Measurements from ENCODE around the gene PRMT7. TPM values are rescaled to one million over a fixed set of nuclear protein-coding genes. Genes with fewer than 3 reads are reported as not detected.

PRMT7 gene
- total RNA-seq, 1 donor from 2014 or later, result 32.9 TPM

DNA sequence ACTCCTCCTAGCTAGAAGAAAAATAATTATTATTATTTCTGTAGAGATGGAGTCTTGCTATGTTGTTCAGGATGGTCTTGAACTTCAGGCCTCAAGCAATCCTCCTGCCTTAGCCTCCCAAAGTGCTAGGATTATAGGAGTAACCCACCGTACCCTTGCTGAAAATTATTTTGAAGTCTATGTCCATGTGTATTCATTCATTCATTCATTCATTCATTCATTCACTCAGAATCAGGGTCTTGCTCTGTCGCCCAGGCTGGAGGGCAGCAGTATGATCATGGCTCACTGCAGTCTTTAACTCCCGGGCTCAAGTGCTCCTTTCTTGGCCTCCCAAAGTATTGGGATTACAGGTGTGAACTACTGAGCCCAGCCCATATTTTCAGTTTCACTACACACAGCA lies 4.2 kb upstream of the PRMT7 start:
- no peak for DNase-seq (ENCODE audit: low read depth, low spot score)

DNA sequence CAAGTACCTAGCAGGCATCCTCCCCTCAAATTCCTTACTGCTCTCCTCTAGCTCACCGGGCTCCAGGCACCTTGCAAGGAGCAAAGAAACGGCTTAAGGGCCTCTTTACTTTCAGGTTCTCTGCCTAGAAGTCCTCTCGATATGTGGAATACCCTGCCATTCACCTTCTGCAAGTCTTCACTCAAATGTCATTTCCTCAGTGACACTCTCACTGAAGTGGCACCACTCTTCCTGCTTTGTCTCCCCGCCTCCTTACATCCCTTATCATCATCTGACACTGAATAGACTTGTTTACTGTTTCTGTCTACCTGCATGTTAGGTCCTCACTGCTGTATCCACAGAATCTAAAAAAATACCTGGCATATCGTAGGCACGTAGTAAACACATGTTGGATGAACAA lies 1.0 kb upstream of the PRMT7 start:
- no peak for DNase-seq (ENCODE audit: low read depth, low spot score)

DNA sequence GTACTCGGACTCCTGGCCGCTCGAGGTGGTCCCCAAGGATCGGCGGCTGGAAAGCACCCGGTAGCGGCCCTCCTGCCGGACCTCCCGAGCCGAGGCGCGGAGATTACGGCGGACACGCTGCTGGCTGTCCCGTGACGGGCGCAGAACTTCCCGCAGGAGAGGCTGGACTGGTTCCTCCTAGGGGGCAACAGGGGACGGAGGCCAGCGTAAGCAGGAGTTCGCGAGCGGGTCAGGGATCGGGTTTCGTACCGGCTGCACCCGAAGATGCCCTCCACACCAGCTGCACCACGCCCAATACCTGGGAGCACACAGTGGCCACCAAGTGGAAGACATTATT lies 414 bp upstream of the PRMT7 start:
- DNase-seq (ENCODE audit: low read depth, low spot score), result no peak

DNA sequence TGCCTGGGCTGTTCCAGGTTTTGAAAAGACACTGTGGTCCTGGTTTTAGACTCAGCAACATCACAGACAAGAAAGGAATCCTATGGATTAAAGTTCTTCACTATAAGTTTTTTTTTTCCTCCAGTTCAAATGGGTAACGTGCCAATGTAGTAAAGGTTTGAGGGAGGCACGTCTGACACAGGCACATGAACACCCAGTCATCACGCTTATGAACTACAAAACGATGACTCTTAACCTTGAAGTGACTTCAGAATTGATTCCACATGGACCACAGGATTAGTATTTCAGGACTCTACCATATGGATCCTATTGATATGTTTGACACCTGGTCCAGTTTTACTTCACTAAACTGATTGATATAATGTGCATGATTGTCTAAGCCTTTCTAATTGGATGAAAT lies 2.3 kb downstream of the PRMT7 start:
- no peak for DNase-seq (ENCODE audit: low read depth, low spot score)

DNA sequence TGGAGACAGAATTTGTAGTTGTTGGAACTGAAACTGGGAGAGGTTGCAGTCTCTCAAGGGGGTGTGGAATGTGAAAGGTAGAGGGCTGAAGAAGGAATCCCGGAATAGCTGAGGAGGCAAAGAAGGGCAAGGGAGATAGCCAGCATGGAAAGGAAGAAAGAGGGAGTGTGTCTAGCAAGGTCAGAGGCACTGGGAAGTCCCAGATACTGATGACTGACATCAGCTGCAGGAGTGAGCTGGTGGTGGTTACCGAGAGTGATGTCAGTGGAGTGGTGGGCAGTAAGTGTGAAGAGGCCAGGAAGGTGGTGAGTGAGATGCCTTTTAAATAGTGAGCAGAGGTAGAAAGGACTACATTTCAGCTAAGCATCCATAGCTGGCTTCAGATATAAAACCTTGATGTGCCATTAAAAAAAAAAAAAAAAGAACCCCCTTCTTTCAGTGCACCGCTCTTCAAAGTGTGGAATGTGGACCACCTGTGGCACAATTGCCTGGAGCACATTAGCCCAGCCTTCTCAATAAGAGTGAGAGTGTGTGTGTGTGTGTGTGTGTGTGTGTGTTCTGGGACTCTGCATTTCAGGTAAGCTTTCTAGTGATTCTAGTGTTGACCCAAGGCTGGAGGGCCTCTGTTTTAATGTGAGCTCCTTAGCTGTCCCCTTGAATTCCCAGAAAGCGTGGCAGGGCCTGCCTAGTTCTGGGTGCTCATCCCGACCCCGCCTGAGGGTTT lies 8.5 kb downstream of the PRMT7 start:
- no peak for DNase-seq (ENCODE audit: low read depth, low spot score)

DNA sequence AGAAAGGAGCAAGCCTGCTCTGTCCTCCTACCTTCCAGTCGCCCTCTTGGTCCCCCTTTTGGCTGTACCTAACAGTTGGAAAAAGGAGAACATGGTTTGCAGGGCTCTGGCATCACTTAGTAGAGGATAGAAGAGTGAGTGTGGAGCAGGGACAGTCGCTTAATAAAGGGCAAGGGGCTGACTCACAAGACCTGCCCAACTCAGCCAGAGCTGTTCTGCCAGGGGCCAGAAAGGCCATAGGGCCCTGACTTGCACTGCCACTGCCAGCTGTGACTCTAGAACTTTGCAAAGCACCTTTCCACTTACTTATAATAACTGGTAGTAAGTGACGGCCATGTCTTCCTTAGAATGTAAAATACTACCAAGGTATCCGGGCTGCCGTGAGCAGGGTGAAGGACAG lies 13.5 kb downstream of the PRMT7 start:
- DNase-seq (ENCODE audit: low read depth, low spot score), result no peak

DNA sequence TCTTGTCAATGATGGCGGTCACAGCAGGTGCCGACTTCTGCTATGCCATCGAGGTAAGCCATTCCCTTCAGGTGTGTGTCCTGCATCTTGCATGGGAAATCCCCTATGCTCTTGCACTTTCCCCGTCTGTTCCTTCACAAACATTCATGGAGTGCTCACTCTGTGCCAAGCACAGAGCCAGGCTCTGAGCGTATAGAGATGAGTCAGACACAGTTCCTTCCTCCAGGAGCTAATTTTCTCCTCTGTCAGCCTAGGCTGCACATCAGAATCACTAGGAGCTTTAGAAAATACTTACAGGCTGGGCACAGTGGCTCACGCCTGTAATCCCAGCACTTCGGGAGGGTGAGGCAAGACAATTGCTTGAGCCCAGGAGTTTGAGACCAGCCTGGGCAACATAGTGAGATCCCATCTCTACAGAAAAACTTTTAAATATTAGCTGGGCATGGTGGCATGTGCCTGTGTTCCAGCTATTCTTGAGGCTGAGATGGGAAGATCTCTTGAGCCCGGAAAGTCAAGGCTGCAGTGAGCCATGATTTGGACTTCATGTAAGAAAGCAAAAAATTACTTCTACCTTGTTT lies 14.1 kb downstream of the PRMT7 start:
- peak; percentile 30 for DNase-seq (ENCODE audit: low read depth, low spot score)

DNA sequence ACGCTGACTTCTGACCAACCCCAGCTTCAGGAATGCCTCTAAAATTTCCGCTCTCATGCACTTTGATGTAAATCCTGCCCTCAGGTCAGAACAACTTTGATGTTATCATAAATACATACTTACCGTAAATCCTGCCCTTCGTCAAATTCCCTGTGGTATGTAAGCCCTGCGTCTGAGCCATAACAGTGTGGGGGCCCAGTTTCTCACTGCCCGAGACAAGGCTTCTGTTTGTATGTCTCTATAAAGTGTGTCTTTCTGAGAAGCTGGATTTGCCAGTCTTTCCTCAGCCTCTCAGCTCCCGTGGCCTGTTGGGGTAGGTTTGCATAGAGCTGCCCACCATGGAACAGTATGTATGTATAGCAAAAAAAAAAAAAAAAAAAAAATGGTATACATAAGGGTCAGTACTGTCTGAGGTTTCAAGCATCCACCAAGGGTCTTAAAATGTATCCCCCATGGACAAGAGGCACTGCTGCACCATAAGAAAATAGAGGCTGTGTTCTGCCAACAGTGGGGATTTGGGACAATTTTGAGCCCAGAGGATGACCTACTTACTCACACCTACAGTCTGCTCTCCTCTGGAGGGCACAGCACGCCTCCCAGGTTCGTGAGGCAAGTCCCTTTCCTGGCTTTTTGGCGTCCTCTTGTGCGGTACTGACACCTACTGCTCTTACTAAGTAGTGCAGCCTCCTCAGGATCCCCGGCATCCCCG lies 17.5 kb downstream of the PRMT7 start:
- peak; percentile 63 for DNase-seq (ENCODE audit: low read depth, low spot score)

DNA sequence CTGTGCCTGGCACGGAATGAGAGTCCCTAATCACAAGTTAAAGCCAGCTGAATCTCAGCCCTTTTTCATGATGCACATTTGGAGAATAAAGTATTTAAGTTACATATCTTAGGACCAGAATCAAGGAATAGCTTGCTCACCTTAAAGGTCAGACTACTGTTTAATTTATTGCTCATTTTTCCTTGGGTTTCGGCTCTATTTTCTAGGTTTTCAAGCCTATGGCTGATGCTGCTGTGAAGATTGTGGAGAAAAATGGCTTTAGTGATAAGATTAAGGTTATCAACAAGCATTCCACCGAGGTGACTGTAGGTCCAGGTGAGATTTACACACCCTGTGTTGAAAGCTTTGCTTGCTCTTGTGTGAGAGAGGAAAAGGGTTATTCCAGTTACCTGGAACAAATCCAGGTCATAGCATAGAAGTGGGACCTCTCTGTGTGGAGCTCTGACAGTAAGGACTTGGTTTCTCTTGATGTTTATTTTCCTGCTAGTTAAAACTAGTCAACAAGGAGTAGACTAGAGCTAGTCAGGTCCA lies 18.1 kb downstream of the PRMT7 start:
- no peak for DNase-seq (ENCODE audit: low read depth, low spot score)

DNA sequence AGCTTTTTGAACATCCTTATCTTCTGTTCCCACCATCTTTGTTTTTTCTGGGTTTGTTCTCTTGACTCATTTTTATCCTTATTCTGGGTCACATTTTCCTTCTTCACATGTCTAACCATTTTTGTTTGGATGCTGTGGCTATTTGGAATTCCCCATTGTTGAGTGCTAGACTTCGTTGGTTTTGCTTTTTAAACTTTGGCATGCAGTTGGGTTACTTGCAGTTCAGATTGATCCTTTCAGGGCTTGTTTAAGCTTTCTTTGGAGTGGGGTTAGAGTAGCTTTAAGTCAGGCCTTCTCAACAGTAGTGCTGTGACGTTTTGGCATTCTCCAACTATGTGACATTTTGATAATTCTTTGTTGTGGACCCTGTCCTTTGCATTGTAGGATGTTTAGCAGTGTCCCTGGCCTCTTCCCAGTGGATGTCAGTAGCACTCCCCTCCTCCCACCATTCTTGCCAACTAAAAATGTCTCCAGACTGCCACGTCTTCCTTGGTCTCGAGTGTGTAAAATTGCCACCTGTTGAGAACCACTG lies 21.1 kb downstream of the PRMT7 start:
- DNase-seq (ENCODE audit: low read depth, low spot score), result no peak

DNA sequence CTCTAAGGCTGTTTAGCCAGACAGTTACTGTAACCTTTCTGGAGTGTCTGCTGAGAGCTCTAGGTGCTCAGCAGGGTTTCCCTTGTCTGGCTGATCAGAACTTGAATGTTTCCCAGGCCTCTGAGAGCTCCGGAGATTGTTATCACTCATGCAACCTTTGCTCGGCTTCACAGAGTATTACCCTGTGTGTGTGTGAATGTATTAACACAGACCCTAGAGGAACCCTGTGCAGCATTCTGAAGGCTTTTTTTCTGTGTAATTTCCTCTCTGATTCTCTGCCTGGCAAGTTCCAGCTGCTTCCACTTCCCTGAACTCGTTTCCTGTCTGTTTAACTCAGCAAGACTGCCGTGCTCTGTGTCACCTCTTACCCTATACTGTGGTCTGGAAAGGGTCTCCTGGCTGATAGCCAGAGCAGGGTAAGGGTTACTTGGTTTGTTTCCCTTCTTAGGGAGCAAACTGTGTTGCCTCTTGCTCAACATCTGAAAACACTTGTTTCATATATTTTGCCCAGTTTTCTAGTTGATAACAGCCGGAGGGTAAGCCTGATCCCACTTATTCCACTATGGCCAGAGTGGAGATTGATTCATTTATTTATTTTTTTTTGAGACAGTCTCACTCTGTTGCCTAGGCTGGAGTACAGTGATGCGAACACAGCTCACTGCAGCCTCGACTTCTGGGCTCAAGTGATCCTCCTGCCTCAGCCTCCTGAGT lies 21.7 kb downstream of the PRMT7 start:
- DNase-seq (ENCODE audit: low read depth, low spot score), result peak; percentile 94

DNA sequence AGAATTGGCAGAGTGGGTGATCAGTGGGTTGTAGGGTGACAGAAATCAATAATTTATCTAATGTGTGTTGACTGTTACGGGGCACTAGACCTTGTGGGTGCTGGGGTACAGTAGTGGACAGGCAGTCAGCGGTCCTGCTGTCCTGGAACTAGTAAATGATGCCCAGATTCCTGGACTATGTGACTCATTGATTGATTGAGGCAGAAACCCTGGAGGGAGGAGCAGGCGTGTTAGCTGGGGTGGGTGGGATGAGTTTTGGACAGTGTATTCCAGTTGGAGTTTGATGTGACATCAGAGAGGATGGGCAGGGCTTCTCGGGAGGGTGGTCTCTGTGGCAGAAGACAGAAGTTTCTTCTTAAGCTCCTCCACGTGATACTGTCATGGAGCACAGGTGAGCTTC lies 24.4 kb downstream of the PRMT7 start:
- no peak for DNase-seq (ENCODE audit: low read depth, low spot score)

DNA sequence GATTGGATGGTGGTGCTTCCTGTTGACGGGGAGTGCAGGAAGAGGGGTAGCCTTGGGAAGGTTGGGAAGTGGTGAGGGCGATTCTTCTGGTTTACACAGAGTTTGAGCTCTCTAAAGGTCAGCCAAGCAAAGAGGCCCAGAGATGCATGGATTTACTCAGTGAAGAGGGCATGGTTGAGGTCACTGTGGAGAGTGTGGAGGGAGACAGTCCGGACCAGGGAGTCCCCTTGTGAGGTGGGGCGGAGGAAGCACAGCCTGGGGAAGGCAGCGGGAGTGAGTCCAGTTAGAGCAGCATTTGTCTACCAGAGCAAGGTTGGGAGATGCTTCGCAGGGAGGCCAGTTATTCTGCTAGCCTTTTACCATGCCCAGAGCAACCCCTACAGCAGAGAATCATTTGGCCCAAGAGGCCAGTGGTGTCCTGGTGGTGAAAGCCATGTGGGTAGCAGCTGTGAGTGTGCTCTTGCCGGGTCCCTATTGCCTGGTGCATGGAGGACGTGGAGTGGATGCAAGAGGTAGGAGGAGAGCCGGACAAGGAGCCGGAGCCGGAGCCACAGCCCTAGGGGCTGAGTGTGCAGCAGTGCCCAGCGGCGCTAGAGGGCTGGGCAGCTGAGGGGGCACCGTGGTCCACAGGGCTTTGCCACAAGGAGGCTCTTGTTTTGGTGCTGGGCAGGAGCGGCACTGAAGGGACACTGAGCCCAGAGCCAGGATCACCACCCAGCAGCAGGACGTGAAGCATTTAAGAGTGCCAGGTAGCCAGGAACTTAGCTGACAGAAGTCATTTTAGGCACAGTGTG lies 27.7 kb downstream of the PRMT7 start:
- no peak for DNase-seq (ENCODE audit: low read depth, low spot score)

DNA sequence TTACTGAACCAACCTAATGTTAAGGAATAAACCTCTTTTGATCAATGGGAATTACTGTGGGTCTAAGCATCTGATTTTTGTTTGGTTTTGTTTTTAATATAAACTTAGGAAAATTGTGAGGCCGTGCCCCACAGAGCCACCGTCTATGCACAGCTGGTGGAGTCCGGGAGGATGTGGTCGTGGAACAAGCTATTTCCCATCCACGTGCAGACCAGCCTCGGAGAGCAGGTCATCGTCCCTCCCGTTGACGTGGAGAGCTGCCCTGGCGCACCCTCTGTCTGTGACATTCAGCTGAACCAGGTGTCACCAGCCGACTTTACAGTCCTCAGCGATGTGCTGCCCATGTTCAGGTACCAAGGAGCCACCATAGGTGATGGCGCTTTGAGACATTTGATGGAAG lies 28.4 kb downstream of the PRMT7 start:
- DNase-seq (ENCODE audit: low read depth, low spot score), result no peak

DNA sequence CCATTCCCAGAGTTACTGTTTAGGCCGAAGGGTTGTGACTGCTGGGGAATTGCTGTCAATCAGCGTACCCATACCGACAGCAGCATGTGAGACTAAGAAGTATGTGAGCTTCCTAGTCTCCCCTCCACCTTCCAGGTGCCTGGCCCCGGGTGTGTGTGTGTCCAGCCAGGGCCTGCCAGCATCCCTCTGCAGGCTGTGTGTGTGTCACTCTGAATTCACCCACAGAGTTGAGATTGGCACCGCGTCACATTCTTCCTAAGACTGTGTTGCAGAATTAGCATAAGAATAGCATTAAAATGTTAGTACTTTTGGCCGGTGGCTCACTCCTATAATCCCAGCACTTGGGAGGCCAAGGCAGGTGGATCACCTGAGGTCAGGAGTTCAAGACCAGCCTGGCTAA lies 31.8 kb downstream of the PRMT7 start:
- DNase-seq (ENCODE audit: low read depth, low spot score), result no peak

DNA sequence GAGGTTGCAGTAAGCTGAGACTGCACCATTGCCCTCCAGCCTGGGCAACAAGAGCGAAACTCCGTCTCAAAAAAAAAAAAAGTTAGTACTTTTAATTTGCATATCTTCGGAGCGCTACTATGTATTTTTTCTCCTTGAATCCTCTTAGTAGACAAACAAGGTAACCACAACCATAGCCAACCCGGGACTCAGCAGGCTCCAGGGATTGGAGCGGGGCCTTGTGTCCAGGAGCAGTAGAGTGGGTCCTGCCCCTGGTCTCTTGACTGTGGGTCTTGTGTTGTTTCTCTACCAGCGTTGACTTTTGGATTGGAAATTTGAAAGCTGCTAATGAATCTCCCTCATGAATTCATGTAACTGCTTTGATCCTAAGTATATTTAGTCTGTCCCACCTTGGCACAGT lies 32.3 kb downstream of the PRMT7 start:
- no peak for DNase-seq (ENCODE audit: low read depth, low spot score)

DNA sequence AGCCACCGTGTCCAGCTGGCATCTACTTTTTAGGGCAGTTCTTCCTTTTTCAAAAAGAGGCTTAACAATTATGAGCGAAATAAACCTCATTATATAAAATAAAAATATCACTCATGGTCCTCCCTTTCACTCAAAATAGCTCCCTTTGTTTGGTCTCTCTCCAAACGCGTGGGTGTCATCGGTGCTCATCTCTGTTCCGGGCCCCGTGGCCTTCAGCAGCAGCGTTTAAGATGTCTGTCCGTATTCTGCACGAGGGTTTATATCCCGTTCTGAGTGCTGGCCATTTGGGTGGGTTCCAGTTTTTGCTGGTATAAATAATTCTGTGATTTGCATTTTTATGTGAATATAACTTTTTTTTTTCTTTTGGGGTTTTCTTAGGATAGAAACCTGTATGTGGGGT lies 33.4 kb downstream of the PRMT7 start:
- no peak for DNase-seq (ENCODE audit: low read depth, low spot score)

DNA sequence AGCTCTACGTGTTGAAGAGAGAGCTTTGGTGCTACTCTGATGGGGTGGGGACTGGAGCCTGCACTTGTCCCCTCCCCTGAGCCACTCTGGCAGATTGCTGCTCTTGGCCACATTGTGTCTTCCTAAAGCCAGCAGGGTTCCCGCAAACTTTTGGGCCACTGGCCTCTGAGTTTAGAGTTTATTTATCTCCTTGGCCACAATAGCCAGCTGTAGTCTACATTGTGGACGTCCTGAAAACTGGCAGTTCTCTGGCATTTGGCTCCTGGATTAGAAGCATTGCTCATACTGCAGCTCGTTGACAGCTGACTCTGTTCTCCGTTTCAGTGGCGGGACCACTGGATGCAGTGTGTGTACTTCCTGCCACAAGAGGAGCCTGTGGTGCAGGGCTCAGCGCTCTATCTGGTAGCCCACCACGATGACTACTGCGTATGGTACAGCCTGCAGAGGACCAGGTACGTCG lies 34.6 kb downstream of the PRMT7 start:
- no peak for DNase-seq (ENCODE audit: low read depth, low spot score)

DNA sequence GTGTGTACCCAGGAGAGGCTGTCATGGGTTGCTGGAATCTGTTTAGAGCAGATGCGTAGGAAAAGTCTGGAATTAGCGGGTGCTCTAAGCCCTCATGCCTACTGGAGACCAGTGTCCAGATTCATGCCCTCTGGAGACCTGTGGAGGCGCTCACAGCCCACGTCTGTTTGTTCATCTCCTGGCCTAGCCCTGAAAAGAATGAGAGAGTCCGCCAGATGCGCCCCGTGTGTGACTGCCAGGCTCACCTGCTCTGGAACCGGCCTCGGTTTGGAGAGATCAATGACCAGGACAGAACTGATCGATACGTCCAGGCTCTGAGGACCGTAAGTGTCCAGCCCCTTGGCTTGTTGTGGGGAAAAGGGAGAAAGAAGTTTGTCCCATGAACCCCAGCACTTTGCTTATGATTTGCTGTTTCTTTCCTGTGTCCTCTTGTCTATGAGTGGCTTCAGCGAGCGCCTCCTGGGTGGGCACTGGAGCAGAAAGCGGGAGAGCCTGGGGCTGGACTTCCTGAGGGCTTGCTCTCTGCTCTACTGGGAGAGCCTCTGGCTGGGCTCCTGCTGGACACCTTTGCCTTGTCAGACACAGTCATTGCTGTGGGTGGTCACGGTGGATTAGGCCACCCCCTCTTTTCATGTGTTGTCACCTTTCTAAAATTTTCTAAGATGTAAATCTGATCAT lies 35.3 kb downstream of the PRMT7 start:
- DNase-seq (ENCODE audit: low read depth, low spot score), result no peak

DNA sequence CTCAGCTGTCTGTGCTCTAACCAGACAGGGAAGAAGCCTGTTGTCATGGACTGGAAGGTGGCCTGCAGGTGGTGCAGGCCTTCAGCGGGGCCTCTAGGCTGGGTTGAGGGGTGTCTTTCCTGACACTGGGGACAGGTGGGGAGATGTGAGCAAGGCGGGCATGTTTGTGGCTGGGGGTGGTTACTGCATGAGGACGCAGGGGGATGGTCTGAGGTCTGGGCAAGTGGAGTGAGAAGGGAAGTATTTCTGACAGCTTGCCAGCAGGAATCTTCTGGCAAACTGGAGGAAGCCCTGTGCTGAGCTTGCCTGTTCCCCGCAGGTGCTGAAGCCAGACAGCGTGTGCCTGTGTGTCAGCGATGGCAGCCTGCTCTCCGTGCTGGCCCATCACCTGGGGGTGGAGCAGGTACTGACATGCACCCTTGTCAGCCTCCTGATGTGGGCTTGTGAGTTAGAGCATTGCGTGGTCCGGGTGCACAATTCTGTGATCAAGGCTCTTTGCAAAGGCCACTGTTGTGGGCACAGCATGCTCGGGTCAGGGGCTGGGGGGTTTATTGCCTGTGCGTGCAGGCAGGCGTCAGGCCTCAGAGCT lies 36.2 kb downstream of the PRMT7 start:
- DNase-seq (ENCODE audit: low read depth, low spot score), result no peak
